Tongue (tissue), 3 donors: ENCODE data around the gene PLEKHH3. TPM values are rescaled to one million over a fixed set of nuclear protein-coding genes. Genes with fewer than 3 reads are reported as not detected.
"Not testable (repeated sequence)": the region's sequence is repeated elsewhere in the genome, so short reads cannot be mapped to it uniquely, and the experiment has no call there.

ENCODE experiments used
- DNase-seq: peaks from one replicate; pipeline ENCODE4 v3.0.0-alpha.2; 2015
- small RNA-seq: library from RNA; depleted of rRNA; stranded (forward); fragments of <200 nt; gene quantifications from one replicate; pipeline ENCODE3, GENCODE V24; 2014; ENCODE audit warnings: low replicate concordance
- total RNA-seq: library from RNA; depleted of rRNA; stranded (reverse); fragments of >200 nt; gene quantifications from one replicate; pipeline ENCODE4 v1.2.3, GENCODE V29; 2014

Gene PLEKHH3
- total RNA-seq, 1 donor from 2014 or later, result 38.9 TPM

- DNase-seq, result no peak
Observed at GRCh38 chr17:42629411-42630009, 47.3 kb downstream of the PLEKHH3 start.

DNA sequence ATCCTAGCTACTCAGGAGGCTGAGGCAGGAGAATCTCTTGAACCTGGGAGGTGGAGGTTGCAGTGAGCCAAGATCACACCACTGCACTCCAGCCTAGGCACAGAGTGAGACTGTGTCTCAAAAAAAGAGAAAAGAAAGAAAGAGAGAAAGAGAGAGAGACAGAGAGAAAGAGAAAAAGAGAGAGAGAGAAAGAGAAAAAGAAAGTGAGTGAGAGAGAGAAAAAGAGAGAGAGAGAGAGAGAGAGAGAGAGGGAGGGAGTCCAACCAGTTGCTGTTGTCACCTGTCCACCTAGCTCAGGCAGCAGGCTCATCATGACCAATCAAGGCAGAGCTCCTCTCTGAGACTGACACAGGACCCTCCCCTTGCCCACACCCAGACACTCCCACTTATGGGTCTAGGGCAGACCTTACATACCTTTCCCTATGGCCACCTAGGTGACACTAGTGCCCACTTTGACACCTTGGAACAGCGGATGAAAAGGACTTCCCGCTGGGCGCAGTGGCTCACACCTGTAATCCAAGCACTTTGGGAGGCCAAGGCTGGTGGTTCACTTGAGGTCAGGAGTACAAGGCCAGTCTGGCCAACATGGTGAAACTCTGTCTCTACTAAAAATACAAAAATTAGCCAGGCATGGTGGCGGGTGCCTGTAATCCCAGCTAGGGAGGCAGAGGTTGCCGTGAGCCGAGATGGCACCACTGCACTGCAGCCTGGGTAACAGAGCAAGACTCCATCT is 49.6 kb downstream of the PLEKHH3 start:
- not testable (repeated sequence) for DNase-seq

DNA sequence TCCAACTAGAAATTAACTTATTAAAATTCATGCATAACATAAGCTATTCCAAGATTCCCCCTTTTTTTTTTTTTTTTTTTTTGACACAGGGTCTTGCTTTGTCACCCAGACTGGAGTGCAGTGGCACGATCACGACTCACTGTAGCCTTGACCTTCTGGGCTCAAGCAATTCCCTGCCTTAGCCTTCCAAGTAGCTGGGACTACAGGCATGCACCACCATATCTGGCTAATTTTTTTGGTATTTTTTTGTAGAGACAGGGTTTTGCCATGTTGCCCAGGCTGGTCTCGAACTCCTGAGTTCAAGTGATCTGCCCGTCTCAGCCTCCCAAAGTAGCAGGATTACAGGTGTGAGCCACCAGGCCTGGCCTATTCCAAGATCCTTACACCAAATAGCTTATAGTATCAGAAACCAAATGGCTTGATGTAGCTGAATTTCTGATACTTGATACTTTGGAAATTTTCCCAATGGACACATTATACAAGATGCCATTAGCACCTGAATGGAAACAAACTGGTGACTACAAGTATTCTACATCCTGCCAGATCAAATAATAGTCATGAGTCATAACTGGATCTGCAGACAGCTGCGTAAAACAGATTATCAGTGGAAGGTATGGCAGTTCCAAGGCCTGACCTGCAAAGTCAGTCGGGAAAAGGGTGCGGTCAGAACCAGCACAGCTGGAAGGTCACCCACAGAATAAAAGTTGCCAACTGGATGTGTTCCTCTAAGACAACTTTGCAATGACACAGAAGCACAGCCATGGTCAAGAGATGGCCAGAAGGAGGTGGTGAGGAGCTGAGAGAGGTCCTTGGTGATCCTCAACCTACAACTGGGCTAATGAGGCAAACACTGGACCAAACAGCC is 52.8 kb downstream of the PLEKHH3 start:
- DNase-seq, result no peak

GRCh38 chr17:42623271-42623670 is 53.5 kb downstream of the PLEKHH3 start:
- DNase-seq, result no peak

DNA sequence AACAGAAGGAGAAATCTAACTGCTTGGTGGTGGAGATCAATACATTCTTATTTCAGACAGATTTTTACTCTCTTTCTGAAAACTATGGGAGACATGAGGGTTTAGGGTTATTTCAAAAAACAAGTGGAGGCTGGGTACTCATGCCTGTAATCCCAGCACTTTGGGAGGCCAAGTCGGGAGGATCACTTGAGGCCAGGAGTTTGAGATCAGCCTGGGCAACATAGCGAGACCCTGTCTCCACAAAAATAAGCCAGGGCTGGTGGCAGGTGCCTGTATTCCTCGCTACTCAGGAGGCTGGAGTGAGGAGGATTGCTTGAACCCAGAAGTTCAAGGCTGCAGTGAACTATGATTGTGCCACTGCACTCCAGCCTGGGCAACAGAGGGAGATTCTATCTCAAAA is 54.8 kb downstream of the PLEKHH3 start:
- DNase-seq, result not testable (repeated sequence)

- DNase-seq, result peak; percentile 80
Observed at GRCh38 chr17:42618442-42619150, 58.2 kb downstream of the PLEKHH3 start.

- DNase-seq, result peak; percentile 38
Observed at GRCh38 chr17:42617956-42618431, 58.8 kb downstream of the PLEKHH3 start.

Small RNAs within 50 kb of the gene (small RNA-seq; reads per million reads assigned to genes)
- 0.06 reads per million for gene MIR6780A

Other genes starting within 250 kb of the PLEKHH3 start
- 69.5 TPM for gene ATP6V0A1, start 218.1 kb downstream of the PLEKHH3 start, total RNA-seq
- gene NAGLU, start 140.8 kb downstream of the PLEKHH3 start, total RNA-seq, result 31.9 TPM
- 0.21 TPM for gene HSD17B1, start 124.1 kb downstream of the PLEKHH3 start, total RNA-seq
- gene COASY, start 114.8 kb downstream of the PLEKHH3 start, total RNA-seq, result 20.4 TPM
- gene MLX, start 109.9 kb downstream of the PLEKHH3 start, total RNA-seq, result 30.2 TPM
- 3.0 TPM for gene PSMC3IP, start 99.3 kb downstream of the PLEKHH3 start, total RNA-seq
- 52.6 TPM for gene RETREG3, start 67.6 kb downstream of the PLEKHH3 start, total RNA-seq
- 21.1 TPM for gene TUBG1, start 67.3 kb downstream of the PLEKHH3 start, total RNA-seq
- 6.2 TPM for gene TUBG2, start 17.7 kb downstream of the PLEKHH3 start, total RNA-seq
- gene CCR10, start 4.8 kb upstream of the PLEKHH3 start, total RNA-seq, result 1.5 TPM
- gene CNTNAP1, start 5.5 kb upstream of the PLEKHH3 start, total RNA-seq, result 14.7 TPM
- 35.6 TPM for gene EZH1, start 68.0 kb upstream of the PLEKHH3 start, total RNA-seq
- 11.9 TPM for gene RAMP2, start 84.2 kb upstream of the PLEKHH3 start, total RNA-seq
- 40.3 TPM for gene VPS25, start 96.5 kb upstream of the PLEKHH3 start, total RNA-seq
- not detected for gene WNK4, start 103.6 kb upstream of the PLEKHH3 start, total RNA-seq
- gene COA3, start 121.7 kb upstream of the PLEKHH3 start, total RNA-seq, result 50.7 TPM
- not detected for gene CNTD1, start 121.9 kb upstream of the PLEKHH3 start, total RNA-seq
- gene BECN1, start 147.3 kb upstream of the PLEKHH3 start, total RNA-seq, result 68.7 TPM
- gene PSME3, start 156.4 kb upstream of the PLEKHH3 start, total RNA-seq, result 48.5 TPM
- gene AOC2, start 167.6 kb upstream of the PLEKHH3 start, total RNA-seq, result 1.4 TPM
- gene AOC3, start 174.2 kb upstream of the PLEKHH3 start, total RNA-seq, result 23.0 TPM
- not detected for gene G6PC1, start 223.8 kb upstream of the PLEKHH3 start, total RNA-seq